ENCODE results near the gene RAB26. TPM values are rescaled to one million over a fixed set of nuclear protein-coding genes. Genes with fewer than 3 reads are reported as not detected.
"Not testable (repeated sequence)": the region's sequence is repeated elsewhere in the genome, so short reads cannot be mapped to it uniquely, and the experiment has no call there.

Gene RAB26
- total and polyA plus RNA-seq, 10 donors, result 0.26 to 7.9 (median 1.2) TPM; not detected in 1

DNA sequence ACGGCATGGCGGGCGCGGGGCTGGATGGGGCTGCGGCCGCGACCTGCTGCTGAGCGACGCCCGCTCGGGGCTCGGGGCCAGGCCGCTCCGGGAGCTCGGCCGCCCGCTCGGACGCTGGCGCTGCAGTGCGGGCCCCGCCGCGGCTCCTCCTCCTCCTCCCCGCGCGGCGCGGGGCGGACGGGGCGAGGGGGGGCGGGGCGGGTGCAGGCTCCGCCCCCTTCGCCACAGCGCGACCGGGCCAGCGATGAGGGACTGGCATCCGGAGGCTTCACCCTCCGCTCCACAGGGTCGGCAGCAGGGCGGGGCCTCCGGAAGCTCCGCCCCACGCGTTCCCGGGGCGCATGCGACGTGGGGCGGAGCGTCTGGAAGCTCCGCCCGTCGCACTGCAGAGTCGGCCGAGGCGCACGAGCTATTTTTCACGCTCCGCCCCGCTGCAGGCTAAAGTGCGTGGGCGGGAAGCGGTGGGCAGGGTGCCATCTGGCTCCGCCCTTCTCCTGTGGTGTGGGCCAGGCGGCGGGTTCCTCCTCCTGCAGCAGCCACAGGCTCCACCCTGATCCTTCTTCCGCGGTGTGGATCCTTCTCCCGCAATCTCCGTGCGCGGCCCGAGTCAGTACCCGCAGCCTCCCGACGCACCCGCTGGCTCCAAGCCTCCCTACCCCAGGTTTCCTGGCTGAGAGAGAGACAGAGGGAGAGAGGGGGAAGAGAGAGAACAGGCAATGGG, 12.5 kb upstream of the RAB26 start, which contains the start of gene PKD1:
PKD1 (minus strand) TSS at position 129 of the 721 bp plus-strand sequence. CDS start 209 bp downstream, outside the sequence.
- H3K36me3 ChIP-seq; H3K9me3 ChIP-seq; H3K27me3 ChIP-seq (replicated peaks in 1 of 7); intact Hi-C loops (cut with DNase I; ENCODE audit: low total_unique reads): not testable (repeated sequence)
- Histone ChIP-seq H3K27ac (peak within 1 kb of the TSS; percentile 63 to 87 (median 76)), H3K4me3 (peak within 1 kb of the TSS; percentile 31 to 69 (median 44)), H3K4me1 (peaks cover 9 to 35% (median 18%) of the 10 kb centered on the region in 6 donors)
- 0 to 1% (median 0%) methylated on average over 7 to 73 of the region's 81 CpGs for WGBS, 5 donors
- TF ChIP-seq POLR2AphosphoS5 (IDR thresholded peaks at IDR 0.05), result peak; percentile 74 to 89 (median 82)
- TF ChIP-seq, protein P1, sequence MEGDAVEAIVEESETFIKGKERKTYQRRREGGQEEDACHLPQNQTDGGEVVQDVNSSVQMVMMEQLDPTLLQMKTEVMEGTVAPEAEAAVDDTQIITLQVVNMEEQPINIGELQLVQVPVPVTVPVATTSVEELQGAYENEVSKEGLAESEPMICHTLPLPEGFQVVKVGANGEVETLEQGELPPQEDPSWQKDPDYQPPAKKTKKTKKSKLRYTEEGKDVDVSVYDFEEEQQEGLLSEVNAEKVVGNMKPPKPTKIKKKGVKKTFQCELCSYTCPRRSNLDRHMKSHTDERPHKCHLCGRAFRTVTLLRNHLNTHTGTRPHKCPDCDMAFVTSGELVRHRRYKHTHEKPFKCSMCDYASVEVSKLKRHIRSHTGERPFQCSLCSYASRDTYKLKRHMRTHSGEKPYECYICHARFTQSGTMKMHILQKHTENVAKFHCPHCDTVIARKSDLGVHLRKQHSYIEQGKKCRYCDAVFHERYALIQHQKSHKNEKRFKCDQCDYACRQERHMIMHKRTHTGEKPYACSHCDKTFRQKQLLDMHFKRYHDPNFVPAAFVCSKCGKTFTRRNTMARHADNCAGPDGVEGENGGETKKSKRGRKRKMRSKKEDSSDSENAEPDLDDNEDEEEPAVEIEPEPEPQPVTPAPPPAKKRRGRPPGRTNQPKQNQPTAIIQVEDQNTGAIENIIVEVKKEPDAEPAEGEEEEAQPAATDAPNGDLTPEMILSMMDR (IDR thresholded peaks at IDR 0.05 in 8 of 11, conservative IDR thresholded peaks at IDR 0.05 in 3 of 11), result peak in 2 of 11 experiments; percentile 8 to 32
- peak; percentile 99 for DNase-seq

- no peaks in the 10 kb centered on the region for H3K36me3 ChIP-seq
- 75 to 86% (median 77%) methylated on average over 25 to 31 of the region's 31 CpGs for WGBS, 5 donors
- H3K9me3 ChIP-seq, result no peaks in the 10 kb centered on the region
- peaks cover 0 to 6% (median 0%) of the 10 kb centered on the region in 7 donors for H3K27me3 ChIP-seq (replicated peaks in 1 of 7)
- no peak overlapping the region for H3K27ac ChIP-seq
- peak; percentile 70 for DNase-seq
- TF ChIP-seq POLR2A (IDR thresholded peaks at IDR 0.05) (no peak), POLR2AphosphoS5 (IDR thresholded peaks at IDR 0.05) (no peak)
- TF ChIP-seq, protein P1 (IDR thresholded peaks at IDR 0.05 in 8 of 11, conservative IDR thresholded peaks at IDR 0.05 in 3 of 11), result no peak
- peaks cover 10 to 24% (median 21%) of the 10 kb centered on the region in 6 donors for H3K4me1 ChIP-seq
- intact Hi-C loops (cut with DNase I; ENCODE audit: low total_unique reads), result no loop called here
- H3K4me3 ChIP-seq, result no peak overlapping the region
Measured at GRCh38 chr16:2142942-2143877, 5.2 kb upstream of the RAB26 start.

- H3K27ac ChIP-seq, result no peak overlapping the region
- H3K4me3 ChIP-seq, result no peak overlapping the region
- peaks cover 15 to 31% (median 27%) of the 10 kb centered on the region in 6 donors for H3K4me1 ChIP-seq
- WGBS, 5 donors, result 80 to 89% (median 87%) methylated on average over 17 of the region's 17 CpGs
- no peaks in the 10 kb centered on the region for H3K36me3 ChIP-seq
- no peaks in the 10 kb centered on the region for H3K9me3 ChIP-seq
- DNase-seq, result peak; percentile 71
- intact Hi-C loops (cut with DNase I; ENCODE audit: low total_unique reads), result no loop called here
- TF ChIP-seq, protein P1 (IDR thresholded peaks at IDR 0.05 in 8 of 11, conservative IDR thresholded peaks at IDR 0.05 in 3 of 11), result no peak
- TF ChIP-seq POLR2AphosphoS5 (IDR thresholded peaks at IDR 0.05) (no peak), POLR2A (IDR thresholded peaks at IDR 0.05) (no peak)
- H3K27me3 ChIP-seq (replicated peaks in 1 of 7), result peaks cover 0 to 12% (median 0%) of the 10 kb centered on the region in 7 donors
Measured at GRCh38 chr16:2143878-2144485, 4.4 kb upstream of the RAB26 start.
